Astrocyte (in vitro differentiated cells and primary cell): ENCODE measurements around the gene KRTAP3-2. TPM values are rescaled to one million over a fixed set of nuclear protein-coding genes. Genes with fewer than 3 reads are reported as not detected.

Source experiments
- DNase-seq: peaks from one replicate; pipeline ENCODE4 v3.0.0-alpha.2; 2010; ENCODE audit warnings: low read depth
- FAIRE-seq: peaks from 2 replicates; lab custom pipeline; 2011; peaks lifted over from hg19 to GRCh38; lab: Jason Lieb, UNC
- H2AFZ ChIP-seq: 2 replicates; pipeline ENCODE4 v1.6.0; 2012; ENCODE audit warnings: low read depth, low read length, inconsistent platforms
- H3K27ac ChIP-seq: 2 replicates; pipeline ENCODE4 v1.5.1; 2011; ENCODE audit warnings: low read depth, low read length, inconsistent platforms
- H3K27me3 ChIP-seq: 2 replicates; pipeline ENCODE4 v1.6.0; 2011; ENCODE audit warnings: low read length, inconsistent platforms; ENCODE audit not compliant: insufficient read depth
- H3K36me3 ChIP-seq: 2 replicates; pipeline ENCODE4 v1.5.1; 2011; ENCODE audit warnings: low read length, inconsistent platforms; ENCODE audit not compliant: insufficient read depth
- H3K4me1 ChIP-seq: 2 replicates; pipeline ENCODE4 v1.5.1; 2011; ENCODE audit warnings: low read length, inconsistent platforms; ENCODE audit not compliant: insufficient read depth
- H3K4me2 ChIP-seq: 2 replicates; pipeline ENCODE4 v1.6.0; 2012; ENCODE audit warnings: low read length, inconsistent platforms
- H3K4me3 ChIP-seq: 2 replicates; pipeline ENCODE4 v1.5.1; 2011; ENCODE audit warnings: low read depth, mild to moderate bottlenecking, low read length, inconsistent platforms; ENCODE audit not compliant: insufficient read depth
- H3K79me2 ChIP-seq: 2 replicates; pipeline ENCODE4 v1.6.0; 2012; ENCODE audit warnings: mild to moderate bottlenecking, low read length, inconsistent platforms; ENCODE audit not compliant: insufficient read depth
- H3K9ac ChIP-seq: 2 replicates; pipeline ENCODE4 v1.6.0; 2012; ENCODE audit warnings: mild to moderate bottlenecking, low read length, inconsistent platforms
- H3K9me3 ChIP-seq: 2 replicates; pipeline ENCODE4 v1.5.1; 2012; ENCODE audit warnings: low read depth, mild to moderate bottlenecking, low read length, inconsistent platforms; ENCODE audit not compliant: insufficient read depth
- H4K20me1 ChIP-seq: 2 replicates; pipeline ENCODE4 v1.6.0; 2012; ENCODE audit warnings: low read length, inconsistent platforms; ENCODE audit not compliant: insufficient read depth
- H3K27ac Mint-ChIP-seq: one replicate; pipeline ENCODE4 v1.8.0; 2021; ENCODE audit warnings: mild to moderate bottlenecking, mixed read lengths; ENCODE audit not compliant: unreplicated experiment
- H3K27me3 Mint-ChIP-seq: one replicate; pipeline ENCODE4 v1.8.0; 2021; ENCODE audit warnings: low read depth, mixed read lengths; ENCODE audit not compliant: unreplicated experiment
- H3K36me3 Mint-ChIP-seq: one replicate; pipeline ENCODE4 v1.8.0; 2021; ENCODE audit warnings: low read depth, mixed read lengths; ENCODE audit not compliant: unreplicated experiment
- H3K4me1 Mint-ChIP-seq: one replicate; pipeline ENCODE4 v1.8.0; 2021; ENCODE audit warnings: low read depth, mixed read lengths; ENCODE audit not compliant: unreplicated experiment
- H3K4me3 Mint-ChIP-seq: one replicate; pipeline ENCODE4 v1.8.0; 2021; ENCODE audit warnings: mild to moderate bottlenecking, moderate library complexity, mixed read lengths; ENCODE audit not compliant: unreplicated experiment
- H3K9me3 Mint-ChIP-seq: one replicate; pipeline ENCODE4 v1.8.0; 2021; ENCODE audit warnings: mild to moderate bottlenecking, mixed read lengths; ENCODE audit not compliant: unreplicated experiment
- CTCF ChIP-seq: IDR thresholded peaks from 2 replicates; pipeline ENCODE4 v1.5.1; 2011; ENCODE audit warnings: low read depth, mild to moderate bottlenecking, inconsistent platforms, low read length, moderate library complexity; ENCODE audit not compliant: insufficient read depth
- EZH2 ChIP-seq: IDR thresholded peaks from 2 replicates; pipeline ENCODE4 v1.6.1; 2012; ENCODE audit warnings: mild to moderate bottlenecking, low read length, inconsistent platforms; ENCODE audit not compliant: insufficient read depth
- total RNA-seq: library from RNA; stranded (reverse); gene quantifications from 2 replicates; pipeline ENCODE4 v1.2.1, GENCODE V29; 2021

The KRTAP3-2 gene
- total RNA-seq, 1 donor from 2014 or later: not detected

- Mint-ChIP-seq H3K36me3 (no peaks in the 10 kb centered on the region), H3K27me3 (no peaks in the 10 kb centered on the region), H3K27ac (no peak overlapping the region), H3K9me3 (no peaks in the 10 kb centered on the region), H3K4me3 (no peak overlapping the region), H3K4me1 (peaks cover 7% of the 10 kb centered on the region)
- Histone ChIP-seq H3K27me3 (no peaks in the 10 kb centered on the region), H3K79me2 (no peaks in the 10 kb centered on the region), H3K4me1 (no peaks in the 10 kb centered on the region), H3K9me3 (no peaks in the 10 kb centered on the region), H3K36me3 (no peaks in the 10 kb centered on the region), H3K27ac (no peak overlapping the region), H3K4me2 (no peak overlapping the region), H3K4me3 (no peak overlapping the region), H3K9ac (no peak overlapping the region), H2AFZ (no peak overlapping the region), H4K20me1 (no peaks in the 10 kb centered on the region)
- FAIRE-seq (no peak), DNase-seq (no peak)
- TF ChIP-seq EZH2 (no peak), CTCF (no peak)
Observed at GRCh38 chr17:40993084-40993483, 6.6 kb downstream of the KRTAP3-2 start.

- FAIRE-seq (no peak), DNase-seq (no peak)
- Mint-ChIP-seq H3K9me3 (no peaks in the 10 kb centered on the region), H3K4me1 (peaks cover 7% of the 10 kb centered on the region), H3K4me3 (no peak overlapping the region), H3K27me3 (no peaks in the 10 kb centered on the region), H3K27ac (no peak overlapping the region), H3K36me3 (no peaks in the 10 kb centered on the region)
- Histone ChIP-seq H3K4me1 (no peaks in the 10 kb centered on the region), H4K20me1 (no peaks in the 10 kb centered on the region), H3K9ac (no peak overlapping the region), H3K9me3 (no peaks in the 10 kb centered on the region), H3K79me2 (no peaks in the 10 kb centered on the region), H3K4me3 (no peak overlapping the region), H3K27ac (no peak overlapping the region), H3K4me2 (no peak overlapping the region), H2AFZ (no peak overlapping the region), H3K36me3 (no peaks in the 10 kb centered on the region), H3K27me3 (no peaks in the 10 kb centered on the region)
- no peak for TF ChIP-seq EZH2
- no peak for TF ChIP-seq CTCF
Observed at GRCh38 chr17:40992666-40993065, 7.0 kb downstream of the KRTAP3-2 start.

- Mint-ChIP-seq H3K36me3 (no peaks in the 10 kb centered on the region), H3K4me3 (no peak overlapping the region), H3K9me3 (no peaks in the 10 kb centered on the region), H3K27ac (no peak overlapping the region), H3K27me3 (peaks cover 1% of the 10 kb centered on the region), H3K4me1 (no peaks in the 10 kb centered on the region)
- Histone ChIP-seq H3K4me2 (no peak overlapping the region), H3K9ac (no peak overlapping the region), H3K79me2 (no peaks in the 10 kb centered on the region), H3K27me3 (no peaks in the 10 kb centered on the region), H2AFZ (no peak overlapping the region), H4K20me1 (no peaks in the 10 kb centered on the region), H3K27ac (no peak overlapping the region), H3K4me3 (no peak overlapping the region), H3K36me3 (no peaks in the 10 kb centered on the region), H3K9me3 (no peaks in the 10 kb centered on the region), H3K4me1 (no peaks in the 10 kb centered on the region)
- TF ChIP-seq CTCF (no peak), EZH2 (no peak)
- FAIRE-seq (no peak), DNase-seq (no peak)
Observed at GRCh38 chr17:40986920-40987319, 12.8 kb downstream of the KRTAP3-2 start.
